Activated CD4-positive, alpha-beta T cell treated with anti-CD3 and anti-CD28 coated beads, Interleukin-2, amount 10 ng/mL, durations not matched to agents 24 days and 14 days (primary cell): ENCODE results near the gene PKP3. TPM values are rescaled to one million over a fixed set of nuclear protein-coding genes. Genes with fewer than 3 reads are reported as not detected.

Experiments used
- DNase-seq: peaks from one replicate; pipeline ENCODE4 v3.0.0; 2022
- H3K27ac Mint-ChIP-seq: one replicate; pipeline ENCODE4 v1.8.0; 2022; ENCODE audit warnings: mild to moderate bottlenecking, mixed read lengths
- H3K27me3 Mint-ChIP-seq: one replicate; pipeline ENCODE4 v1.8.0; 2022; ENCODE audit warnings: mixed read lengths
- H3K36me3 Mint-ChIP-seq: one replicate; pipeline ENCODE4 v1.8.0; 2022; ENCODE audit warnings: low read depth, mild to moderate bottlenecking, mixed read lengths
- H3K4me1 Mint-ChIP-seq: one replicate; pipeline ENCODE4 v1.8.0; 2021; ENCODE audit warnings: mixed read lengths
- H3K4me3 Mint-ChIP-seq: one replicate; pipeline ENCODE4 v1.8.0; 2022; ENCODE audit warnings: mild to moderate bottlenecking, moderate library complexity, mixed read lengths
- H3K9me3 Mint-ChIP-seq: one replicate; pipeline ENCODE4 v1.8.0; 2021; ENCODE audit warnings: mixed read lengths
- intact Hi-C: fragments of 100-400 bp; cut with micrococcal nuclease; formaldehyde crosslinking; loops from one replicate; pipeline ENCODE4 v1.15.1; 2023
- total RNA-seq: library from RNA; stranded (reverse); gene quantifications from 2 replicates; pipeline ENCODE4 v1.2.3, GENCODE V29; 2022

PKP3 gene
- total RNA-seq, 1 donor from 2014 or later = not detected

DNA sequence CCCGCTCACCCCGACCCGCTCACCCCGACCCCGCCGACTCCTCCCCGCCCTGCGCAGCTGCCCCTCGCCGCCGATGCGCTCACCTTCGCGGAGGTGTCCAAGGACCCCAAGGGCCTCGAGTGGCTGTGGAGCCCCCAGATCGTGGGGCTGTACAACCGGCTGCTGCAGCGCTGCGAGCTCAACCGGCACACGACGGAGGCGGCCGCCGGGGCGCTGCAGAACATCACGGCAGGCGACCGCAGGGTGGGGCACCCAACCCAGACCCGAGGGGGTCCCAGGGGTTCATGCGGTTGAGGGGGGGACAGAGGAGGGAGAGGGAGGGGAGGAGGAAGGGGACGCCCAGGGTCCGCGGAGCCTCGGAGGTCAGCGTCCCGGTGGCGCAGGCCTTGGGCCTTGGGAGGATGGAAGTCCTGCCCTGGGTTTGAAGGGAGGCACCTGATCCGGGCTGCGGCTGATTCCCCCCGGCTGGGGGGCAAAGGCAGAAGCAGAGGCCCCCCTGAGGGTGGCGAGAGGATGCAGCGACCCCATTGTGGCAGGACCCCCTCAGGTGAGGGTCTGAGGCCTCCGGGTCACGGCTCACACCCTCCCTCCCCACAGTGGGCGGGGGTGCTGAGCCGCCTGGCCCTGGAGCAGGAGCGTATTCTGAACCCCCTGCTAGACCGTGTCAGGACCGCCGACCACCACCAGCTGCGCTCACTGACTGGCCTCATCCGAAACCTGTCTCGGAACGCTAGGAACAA lies 9.2 kb downstream of the PKP3 start:
- Mint-ChIP-seq H3K36me3 (peaks cover 6% of the 10 kb centered on the region), H3K9me3 (no peaks in the 10 kb centered on the region), H3K4me1 (peaks cover 2% of the 10 kb centered on the region), H3K27me3 (peaks cover 7% of the 10 kb centered on the region), H3K27ac (no peak overlapping the region), H3K4me3 (no peak overlapping the region)
- intact Hi-C loops = no loop called here
- DNase-seq = no peak

- Mint-ChIP-seq H3K27ac (no peak overlapping the region), H3K9me3 (no peaks in the 10 kb centered on the region), H3K4me1 (peaks cover 2% of the 10 kb centered on the region), H3K4me3 (no peak overlapping the region), H3K36me3 (peaks cover 4% of the 10 kb centered on the region), H3K27me3 (peaks cover 5% of the 10 kb centered on the region)
- intact Hi-C loops = no loop called here
- no peak for DNase-seq
Observed at GRCh38 chr11:403761-404431, 9.9 kb downstream of the PKP3 start.

GRCh38 chr11:404551-405264 lies 10.7 kb downstream of the PKP3 start:
- Mint-ChIP-seq H3K36me3 (peaks cover 4% of the 10 kb centered on the region), H3K9me3 (no peaks in the 10 kb centered on the region), H3K4me3 (no peak overlapping the region), H3K4me1 (peaks cover 2% of the 10 kb centered on the region), H3K27me3 (peaks cover 1% of the 10 kb centered on the region), H3K27ac (no peak overlapping the region)
- no peak for DNase-seq
- intact Hi-C loops = loop anchor here (5.0 kb wide), 1 partner anchor 97 kb away; the partner anchor contains the start of gene IFITM2

GRCh38 chr11:405323-405953 lies 11.4 kb downstream of the PKP3 start:
- no peaks in the 10 kb centered on the region for H3K27me3 Mint-ChIP-seq
- DNase-seq = no peak
- H3K4me3 Mint-ChIP-seq = peak overlapping the region; percentile 70
- H3K27ac Mint-ChIP-seq = peak overlapping the region; percentile 51
- H3K4me1 Mint-ChIP-seq = peaks cover 2% of the 10 kb centered on the region
- intact Hi-C loops = loop anchor here (5.0 kb wide), 1 partner anchor 98 kb away; the partner anchor contains the start of gene IFITM2
- peaks cover 4% of the 10 kb centered on the region for H3K36me3 Mint-ChIP-seq
- H3K9me3 Mint-ChIP-seq = no peaks in the 10 kb centered on the region

DNA sequence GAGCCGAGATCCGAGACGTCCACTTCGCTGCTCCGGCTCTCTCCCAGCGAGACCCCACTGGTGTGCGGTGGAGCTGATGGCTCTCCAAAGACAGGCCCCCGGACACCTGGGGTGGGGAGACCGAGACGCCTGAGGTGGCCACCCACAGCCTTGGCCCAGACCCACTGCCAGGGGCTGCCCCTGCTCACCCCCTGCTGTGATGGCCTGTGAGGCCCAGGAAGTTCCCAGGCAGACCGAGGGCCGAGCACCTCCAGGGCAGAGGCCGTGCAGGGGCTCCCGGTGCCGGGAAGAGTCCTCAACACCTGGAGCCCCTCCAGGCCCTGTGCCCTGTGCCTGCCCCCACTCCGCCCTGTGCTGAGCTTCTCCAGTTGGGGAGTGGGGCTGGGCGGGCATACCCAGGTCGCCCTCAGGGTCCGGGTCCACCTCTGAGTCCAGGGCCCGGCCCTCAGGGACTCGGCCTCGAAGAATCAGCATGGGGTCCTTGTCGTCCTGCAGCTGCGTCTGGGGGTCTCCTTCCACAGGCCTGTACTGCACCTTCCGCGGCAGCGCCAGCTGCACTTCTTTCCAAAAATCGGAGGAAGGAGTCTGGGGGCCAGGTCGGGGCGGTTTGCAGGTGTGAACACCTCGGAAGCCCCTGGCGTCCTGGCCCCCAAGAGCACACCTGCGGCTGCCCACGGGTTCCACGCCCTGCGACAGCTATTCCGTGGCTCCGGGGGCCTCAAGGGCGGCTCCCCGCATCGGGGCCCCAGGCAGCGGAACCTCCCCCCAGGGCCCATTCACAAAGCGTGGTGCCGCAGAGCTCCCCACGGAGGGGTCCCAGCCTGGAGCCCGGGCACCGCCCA lies 12.2 kb downstream of the PKP3 start:
- no peaks in the 10 kb centered on the region for H3K27me3 Mint-ChIP-seq
- peaks cover 2% of the 10 kb centered on the region for H3K4me1 Mint-ChIP-seq
- H3K36me3 Mint-ChIP-seq = peaks cover 4% of the 10 kb centered on the region
- intact Hi-C loops = loop anchor here (5.0 kb wide), 1 partner anchor 99 kb away; the partner anchor contains the start of gene IFITM2
- DNase-seq = no peak
- peak overlapping the region; percentile 62 for H3K4me3 Mint-ChIP-seq
- H3K9me3 Mint-ChIP-seq = no peaks in the 10 kb centered on the region
- peak overlapping the region; percentile 29 for H3K27ac Mint-ChIP-seq

DNA sequence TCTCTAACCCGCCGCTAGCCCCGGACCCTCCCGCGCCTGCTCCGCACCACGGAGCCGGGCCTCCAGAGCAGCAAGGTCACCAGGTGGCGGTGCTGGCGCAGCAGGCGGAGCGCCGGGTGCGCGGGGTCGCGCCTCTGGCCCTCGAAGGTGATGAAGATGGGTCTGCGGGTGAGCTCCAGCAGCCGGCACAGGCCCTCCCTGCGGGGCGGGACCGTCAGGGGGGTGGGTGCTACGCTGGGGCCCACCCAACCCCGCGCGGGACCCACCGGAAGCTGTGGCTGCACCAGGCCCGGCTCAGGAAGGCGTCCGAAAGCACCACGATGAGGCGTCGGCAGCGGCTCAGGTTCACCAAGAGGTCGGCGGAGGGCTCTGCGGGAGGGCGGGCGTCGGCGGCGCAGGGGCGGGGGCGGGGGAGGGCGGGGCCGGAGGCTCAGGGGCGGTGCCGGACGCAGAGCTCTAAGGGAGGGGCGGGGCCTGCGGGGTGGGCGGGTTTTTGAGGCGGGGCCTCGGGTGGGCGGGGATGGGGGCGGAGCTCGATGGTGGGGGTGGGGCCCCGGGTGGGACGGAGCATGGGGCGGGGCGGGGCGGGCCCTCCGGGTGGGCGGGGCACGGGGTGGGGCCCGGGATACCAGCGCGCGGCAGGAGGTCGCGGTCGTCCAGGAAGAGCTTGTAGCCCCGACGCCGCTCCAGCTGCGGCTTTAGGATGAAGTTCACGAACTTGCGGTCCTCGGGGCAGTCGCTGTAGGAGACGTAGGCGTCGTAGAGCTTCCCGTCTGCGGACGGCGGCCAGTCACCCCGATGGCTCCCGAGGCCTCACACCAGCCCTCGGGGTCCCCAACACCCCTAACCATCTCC lies 13.0 kb downstream of the PKP3 start:
- Mint-ChIP-seq H3K4me3 (peak overlapping the region; percentile 62), H3K27ac (peak overlapping the region; percentile 60)

DNA sequence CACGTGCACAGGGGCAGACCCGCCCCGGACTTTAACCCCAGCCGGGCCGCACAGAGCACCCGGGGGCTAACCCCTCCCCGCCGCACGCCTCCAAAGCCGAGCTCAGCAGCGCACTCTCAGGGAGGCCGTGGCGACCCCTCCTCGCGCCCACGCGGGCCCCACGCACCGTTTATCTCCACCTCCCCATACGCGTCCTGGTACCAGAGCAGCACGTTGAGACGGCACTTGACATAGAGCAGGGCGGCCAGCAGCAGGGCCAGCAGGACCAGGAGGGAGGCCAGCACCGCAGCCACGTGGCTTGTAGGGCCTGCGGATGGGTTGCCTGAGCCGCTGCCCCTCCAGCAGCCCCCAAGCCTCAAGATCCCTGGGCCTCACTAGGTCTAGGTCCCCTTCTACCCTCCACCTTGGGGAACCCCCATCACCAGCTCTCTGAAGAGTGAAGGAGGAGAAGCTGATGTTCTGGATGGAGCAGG lies 13.7 kb downstream of the PKP3 start:
- peaks cover 2% of the 10 kb centered on the region for H3K4me1 Mint-ChIP-seq
- H3K27me3 Mint-ChIP-seq = no peaks in the 10 kb centered on the region
- intact Hi-C loops = loop anchor here (1.0 to 5.0 kb wide), 3 partner anchors 41 to 100 kb away; partner anchors contain the start of genes IFITM2 and RNH1
- H3K9me3 Mint-ChIP-seq = no peaks in the 10 kb centered on the region
- H3K4me3 Mint-ChIP-seq = peak overlapping the region; percentile 30
- no peak overlapping the region for H3K27ac Mint-ChIP-seq
- H3K36me3 Mint-ChIP-seq = peaks cover 4% of the 10 kb centered on the region
- DNase-seq = no peak

More for the DNA sequence above, 13.0 kb downstream of the PKP3 start:
- peak; percentile 97 for DNase-seq
- Mint-ChIP-seq H3K9me3 (no peaks in the 10 kb centered on the region), H3K36me3 (peaks cover 4% of the 10 kb centered on the region), H3K27me3 (no peaks in the 10 kb centered on the region), H3K4me1 (peaks cover 2% of the 10 kb centered on the region)
- intact Hi-C loops = loop anchor here (1.0 to 5.0 kb wide), 3 partner anchors 41 to 100 kb away; partner anchors contain the start of genes IFITM2 and RNH1

DNA sequence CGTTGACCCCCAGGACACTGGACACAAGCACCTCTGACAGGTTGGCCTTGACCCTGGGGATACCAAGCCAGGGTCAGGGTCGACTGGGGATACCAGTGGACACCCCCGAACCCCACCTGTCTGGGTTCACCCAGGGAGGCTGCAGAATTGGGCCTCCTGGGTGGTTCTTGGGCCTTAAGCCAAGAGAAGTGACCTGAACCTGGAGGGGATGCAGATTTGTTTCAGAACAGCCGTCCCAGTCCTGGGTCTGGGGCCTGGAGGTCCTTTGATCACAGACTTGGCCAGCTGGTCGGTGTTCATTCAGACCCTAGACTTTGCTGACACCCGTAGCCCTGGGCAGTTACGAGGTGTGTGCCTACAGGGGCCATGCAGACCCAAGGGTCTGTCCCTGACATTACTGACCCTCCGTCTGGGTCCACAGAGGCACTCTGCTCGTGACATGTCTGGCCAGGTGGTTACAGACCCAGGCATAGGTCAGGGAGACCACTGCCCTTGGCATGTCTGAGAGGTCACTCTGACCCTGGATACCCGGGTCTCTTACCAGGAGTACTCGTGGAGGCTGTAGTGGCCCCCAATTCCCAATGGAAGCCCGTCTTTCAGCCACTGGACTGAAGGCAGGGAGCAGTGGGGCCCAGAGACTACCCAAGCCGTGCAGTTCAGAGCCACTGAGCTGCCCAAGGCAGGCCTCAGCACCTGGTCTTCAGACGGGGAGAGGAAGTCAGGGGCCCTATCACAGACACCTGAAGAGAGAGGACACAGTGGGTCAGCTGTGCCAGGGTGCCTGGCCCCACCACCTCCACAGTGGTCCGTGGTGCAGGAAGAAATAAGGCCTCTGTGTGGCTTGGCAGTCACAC lies 14.4 kb downstream of the PKP3 start:
- Mint-ChIP-seq H3K27me3 (no peaks in the 10 kb centered on the region), H3K9me3 (no peaks in the 10 kb centered on the region), H3K36me3 (peaks cover 4% of the 10 kb centered on the region), H3K27ac (no peak overlapping the region), H3K4me1 (peaks cover 4% of the 10 kb centered on the region), H3K4me3 (no peak overlapping the region)
- intact Hi-C loops = loop anchor here (5.0 kb wide), 1 partner anchor 101 kb away; the partner anchor contains the start of gene IFITM2
- DNase-seq = no peak

DNA sequence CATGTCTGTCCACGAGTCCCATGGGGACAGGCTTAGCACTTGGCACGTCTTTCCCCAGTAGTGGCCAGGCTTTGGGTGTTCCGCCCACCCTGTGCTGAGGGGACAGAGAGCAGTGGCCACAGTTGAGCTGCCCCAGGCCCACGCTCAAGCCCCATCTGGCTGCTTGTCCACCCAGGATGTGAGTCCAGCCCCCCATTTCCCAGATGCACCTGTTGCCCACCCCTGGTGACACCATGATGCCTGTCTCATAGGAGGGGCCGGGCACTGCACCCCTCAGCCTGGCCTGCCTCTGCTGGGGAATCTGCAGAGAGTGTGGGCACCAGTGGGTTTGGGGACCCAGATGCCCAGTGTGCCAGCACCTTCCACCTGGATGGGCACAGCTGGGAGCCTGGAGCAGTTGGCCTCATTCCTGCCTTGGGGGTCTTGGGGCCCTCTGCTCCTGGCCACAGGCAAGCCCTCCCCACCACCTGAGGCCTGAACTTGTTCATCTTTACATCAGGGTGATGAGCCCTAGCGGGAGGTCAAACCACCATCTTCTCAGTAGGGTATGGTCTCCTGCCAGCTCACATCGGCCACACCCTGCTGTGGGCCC lies 15.1 kb downstream of the PKP3 start:
- H3K9me3 Mint-ChIP-seq = no peaks in the 10 kb centered on the region
- H3K27me3 Mint-ChIP-seq = no peaks in the 10 kb centered on the region
- H3K36me3 Mint-ChIP-seq = peaks cover 4% of the 10 kb centered on the region
- no peak overlapping the region for H3K4me3 Mint-ChIP-seq
- H3K4me1 Mint-ChIP-seq = peaks cover 7% of the 10 kb centered on the region
- no peak overlapping the region for H3K27ac Mint-ChIP-seq
- intact Hi-C loops = loop anchor here (5.0 kb wide), 1 partner anchor 102 kb away; the partner anchor contains the start of gene IFITM2
- no peak for DNase-seq

DNA sequence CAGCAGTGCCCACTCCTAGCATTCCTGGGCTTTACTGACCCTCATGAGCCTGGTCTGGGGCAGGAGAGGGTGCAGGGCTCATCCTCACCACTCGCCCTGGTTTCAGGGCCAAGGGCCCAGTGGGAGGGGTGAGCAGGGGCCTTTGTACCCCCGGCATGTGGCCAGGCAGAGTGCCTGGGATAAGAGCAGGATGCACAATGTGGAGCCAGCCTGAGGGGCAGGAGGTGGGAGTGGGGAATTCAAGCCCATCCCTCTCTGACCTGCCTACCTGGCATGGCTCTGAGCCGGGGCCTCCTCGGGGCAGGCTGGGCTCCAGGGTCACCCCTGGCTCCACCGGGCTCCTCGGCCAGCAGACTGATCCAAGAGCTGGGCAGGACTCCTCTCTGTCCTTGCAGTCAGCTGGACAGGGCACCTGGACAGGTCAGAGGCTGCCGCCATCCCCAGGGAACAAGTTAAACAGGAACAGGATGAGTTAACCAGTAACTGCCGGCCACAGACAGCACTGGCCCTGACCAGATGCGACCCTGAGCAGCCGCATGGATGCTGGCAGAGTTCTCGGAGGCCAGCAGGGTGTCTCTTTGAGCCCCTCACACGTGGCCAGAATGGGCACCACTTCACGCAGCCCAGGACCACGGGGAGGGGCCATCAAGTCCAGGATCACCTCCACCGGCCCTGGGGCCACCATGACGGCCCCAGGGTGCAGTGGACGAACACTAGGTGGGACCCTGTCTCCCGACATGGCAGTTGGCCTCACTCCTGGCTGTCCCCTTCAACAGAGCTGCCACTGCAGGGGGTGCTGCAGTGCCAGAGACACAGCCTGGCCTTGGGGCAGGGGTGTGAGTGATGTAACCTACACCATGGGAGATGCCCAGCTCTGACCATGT lies 15.8 kb downstream of the PKP3 start:
- intact Hi-C loops = loop anchor here (5.0 kb wide), 1 partner anchor 103 kb away; the partner anchor contains the start of gene IFITM2
- no peak for DNase-seq
- Mint-ChIP-seq H3K27me3 (no peaks in the 10 kb centered on the region), H3K4me3 (no peak overlapping the region), H3K4me1 (peaks cover 14% of the 10 kb centered on the region), H3K9me3 (no peaks in the 10 kb centered on the region), H3K27ac (no peak overlapping the region), H3K36me3 (peaks cover 4% of the 10 kb centered on the region)
